HG02938 (cell line): ENCODE measurements around the gene VIPR1.

Experiments used
- ATAC-seq: cut with Tn5 transposase; IDR thresholded peaks from one replicate; pipeline ENCODE4 v1.9.1; 2021; ENCODE audit warnings: mild to moderate bottlenecking, moderate library complexity; ENCODE audit not compliant: unreplicated experiment

VIPR1 gene, protein sequence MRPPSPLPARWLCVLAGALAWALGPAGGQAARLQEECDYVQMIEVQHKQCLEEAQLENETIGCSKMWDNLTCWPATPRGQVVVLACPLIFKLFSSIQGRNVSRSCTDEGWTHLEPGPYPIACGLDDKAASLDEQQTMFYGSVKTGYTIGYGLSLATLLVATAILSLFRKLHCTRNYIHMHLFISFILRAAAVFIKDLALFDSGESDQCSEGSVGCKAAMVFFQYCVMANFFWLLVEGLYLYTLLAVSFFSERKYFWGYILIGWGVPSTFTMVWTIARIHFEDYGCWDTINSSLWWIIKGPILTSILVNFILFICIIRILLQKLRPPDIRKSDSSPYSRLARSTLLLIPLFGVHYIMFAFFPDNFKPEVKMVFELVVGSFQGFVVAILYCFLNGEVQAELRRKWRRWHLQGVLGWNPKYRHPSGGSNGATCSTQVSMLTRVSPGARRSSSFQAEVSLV

DNA sequence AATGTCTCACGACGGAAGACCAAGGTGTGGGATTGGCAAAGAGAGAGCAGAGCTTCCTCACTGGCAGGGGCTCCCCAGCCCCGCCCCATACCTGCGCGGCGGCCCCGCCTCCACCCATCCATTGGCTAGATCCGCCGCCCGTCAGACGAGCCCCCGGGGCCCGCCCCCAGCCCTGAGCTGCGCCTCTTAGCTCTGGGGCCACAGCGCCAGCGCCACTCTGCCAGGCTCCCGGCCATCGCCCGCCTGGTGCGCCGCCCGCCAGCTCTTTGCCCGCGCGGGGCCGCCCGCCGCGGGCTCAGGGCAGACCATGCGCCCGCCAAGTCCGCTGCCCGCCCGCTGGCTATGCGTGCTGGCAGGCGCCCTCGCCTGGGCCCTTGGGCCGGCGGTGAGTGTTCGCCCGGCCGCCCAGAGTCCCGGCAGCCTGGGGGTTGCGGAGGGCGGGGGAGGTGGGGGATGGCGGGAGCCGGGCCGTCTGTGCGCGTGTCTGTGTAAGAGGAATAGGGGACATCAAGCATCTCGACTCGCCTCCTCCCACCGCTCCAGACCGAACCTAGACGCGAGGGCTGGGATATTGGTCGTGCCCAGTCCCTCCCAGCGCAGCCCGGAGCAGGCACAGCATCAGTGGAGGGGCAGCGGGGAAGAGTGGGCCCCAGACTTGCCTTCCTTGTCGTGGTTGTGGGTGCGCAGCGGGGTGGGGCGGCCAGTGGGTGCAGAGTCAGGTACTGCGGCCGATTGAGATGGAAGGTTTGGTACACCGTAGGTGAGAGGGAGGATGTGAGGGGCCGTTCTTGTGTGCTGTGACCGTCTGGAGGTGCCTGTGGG is at the start of gene VIPR1:
Gene VIPR1 (plus strand): TSS at position 215 of the 822 bp plus-strand sequence. CDS start 93 bp downstream, at position 308.
- ATAC-seq = peak; percentile 80

DNA sequence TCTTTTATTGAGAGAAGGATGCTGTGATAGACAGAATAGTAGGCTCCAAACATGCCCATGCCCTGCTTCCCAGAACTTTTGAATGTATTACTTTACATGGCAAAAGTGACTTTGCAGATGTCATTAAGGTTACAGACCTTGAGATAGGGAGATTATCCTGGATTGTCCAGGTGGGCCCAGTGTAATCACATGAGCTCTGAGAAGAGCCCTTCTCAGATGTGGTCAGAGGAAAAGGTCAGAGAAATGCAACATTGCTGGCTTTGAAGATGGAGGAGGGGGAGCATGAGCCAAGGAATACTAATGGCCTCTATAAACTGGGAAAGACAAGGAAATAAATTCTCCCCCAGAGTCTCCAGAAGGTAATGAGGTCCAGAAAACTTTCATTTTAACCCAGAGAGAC is 46.2 kb upstream of the VIPR1 start:
- ATAC-seq = no peak

DNA sequence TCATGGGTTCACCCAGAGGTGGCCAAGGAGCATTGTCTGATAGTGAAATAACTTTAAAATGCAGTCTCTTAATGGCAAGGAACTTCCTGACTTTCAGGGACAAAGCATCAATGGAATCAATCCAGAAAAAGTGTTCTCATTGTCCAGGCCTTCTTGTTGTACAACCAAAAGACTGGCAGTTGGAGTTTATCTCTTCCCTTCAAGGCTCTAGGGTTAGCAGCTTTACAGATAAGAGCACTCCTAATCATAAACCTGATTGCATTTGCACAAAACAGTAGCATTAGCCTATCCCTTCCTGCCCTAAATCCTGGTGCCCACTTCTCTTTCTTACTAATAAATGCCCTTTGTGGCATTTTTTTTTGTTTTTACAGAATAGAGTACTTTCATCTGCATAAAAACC is 43.3 kb upstream of the VIPR1 start:
- ATAC-seq = no peak

- no peak for ATAC-seq
Observed at GRCh38 chr3:42461762-42462161, 40.7 kb upstream of the VIPR1 start.

GRCh38 chr3:42463093-42463492 is 39.4 kb upstream of the VIPR1 start:
- no peak for ATAC-seq

DNA sequence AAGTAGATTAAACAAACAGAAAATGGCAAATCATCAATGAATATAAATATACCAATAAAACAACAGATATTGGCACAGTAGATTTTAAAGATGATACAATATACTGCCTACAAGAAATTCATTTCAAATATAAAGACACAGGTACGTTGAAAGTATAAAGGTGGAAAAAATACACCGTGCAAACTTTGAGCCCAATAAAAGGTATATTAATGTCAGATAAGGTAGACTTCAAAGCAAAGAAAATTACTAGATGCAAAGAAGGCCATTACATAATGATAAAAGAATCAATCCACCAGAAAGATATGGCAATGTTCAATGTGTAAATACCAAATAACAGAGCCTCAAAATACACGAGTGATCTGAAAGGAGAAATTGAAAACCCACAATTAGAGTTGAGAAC is 34.3 kb upstream of the VIPR1 start:
- ATAC-seq = no peak

GRCh38 chr3:42472555-42472954 is 29.9 kb upstream of the VIPR1 start:
- ATAC-seq = no peak

DNA sequence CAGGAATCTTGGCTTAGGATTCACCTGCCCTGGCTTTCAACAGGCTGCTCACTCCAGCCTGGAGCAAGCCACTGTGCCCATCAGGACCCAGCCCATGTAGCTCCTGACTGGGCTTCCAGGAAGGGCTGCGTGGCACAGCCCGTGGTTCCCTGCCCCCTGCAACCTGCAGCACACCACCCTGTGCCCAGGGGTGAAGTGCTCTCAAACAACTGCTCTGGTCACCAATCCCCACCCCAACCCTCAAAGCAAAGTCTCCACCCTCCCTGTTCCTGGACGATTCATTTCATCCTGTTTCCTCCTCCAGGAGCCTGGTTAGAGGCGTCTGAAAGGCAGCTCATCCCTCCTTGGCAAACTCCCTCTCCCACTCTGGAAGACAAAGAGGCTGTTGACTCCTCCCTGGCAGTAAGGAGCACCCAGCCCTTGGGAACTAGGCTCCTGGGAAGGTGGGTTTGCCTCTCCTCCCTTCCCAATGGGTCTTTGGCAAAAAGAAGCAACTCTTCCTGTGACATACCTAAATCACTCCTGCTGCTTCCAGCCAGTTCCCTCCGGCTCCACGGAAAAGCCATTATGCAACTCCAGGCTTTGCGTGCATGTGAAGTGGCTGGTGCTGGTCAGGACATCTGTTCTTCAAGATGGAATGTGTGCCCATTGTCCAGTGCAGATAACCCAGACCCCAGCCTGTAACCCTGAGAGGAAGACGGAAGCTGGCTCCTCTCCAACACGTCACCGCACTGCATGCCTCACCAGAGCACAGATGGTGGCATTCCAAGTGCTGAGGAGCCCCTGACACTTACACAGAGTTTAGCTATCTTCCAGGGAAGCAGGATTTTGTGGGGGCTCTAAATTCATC is 29.1 kb upstream of the VIPR1 start:
- ATAC-seq = no peak

- no peak for ATAC-seq
Observed at GRCh38 chr3:42476225-42477125, 26.0 kb upstream of the VIPR1 start.

GRCh38 chr3:42477696-42478095 is 24.7 kb upstream of the VIPR1 start:
- no peak for ATAC-seq

GRCh38 chr3:42478830-42479229 is 23.6 kb upstream of the VIPR1 start:
- ATAC-seq = no peak

- ATAC-seq = no peak
Observed at GRCh38 chr3:42486814-42487565, 15.5 kb upstream of the VIPR1 start.

GRCh38 chr3:42488687-42489086 is 13.8 kb upstream of the VIPR1 start:
- no peak for ATAC-seq

DNA sequence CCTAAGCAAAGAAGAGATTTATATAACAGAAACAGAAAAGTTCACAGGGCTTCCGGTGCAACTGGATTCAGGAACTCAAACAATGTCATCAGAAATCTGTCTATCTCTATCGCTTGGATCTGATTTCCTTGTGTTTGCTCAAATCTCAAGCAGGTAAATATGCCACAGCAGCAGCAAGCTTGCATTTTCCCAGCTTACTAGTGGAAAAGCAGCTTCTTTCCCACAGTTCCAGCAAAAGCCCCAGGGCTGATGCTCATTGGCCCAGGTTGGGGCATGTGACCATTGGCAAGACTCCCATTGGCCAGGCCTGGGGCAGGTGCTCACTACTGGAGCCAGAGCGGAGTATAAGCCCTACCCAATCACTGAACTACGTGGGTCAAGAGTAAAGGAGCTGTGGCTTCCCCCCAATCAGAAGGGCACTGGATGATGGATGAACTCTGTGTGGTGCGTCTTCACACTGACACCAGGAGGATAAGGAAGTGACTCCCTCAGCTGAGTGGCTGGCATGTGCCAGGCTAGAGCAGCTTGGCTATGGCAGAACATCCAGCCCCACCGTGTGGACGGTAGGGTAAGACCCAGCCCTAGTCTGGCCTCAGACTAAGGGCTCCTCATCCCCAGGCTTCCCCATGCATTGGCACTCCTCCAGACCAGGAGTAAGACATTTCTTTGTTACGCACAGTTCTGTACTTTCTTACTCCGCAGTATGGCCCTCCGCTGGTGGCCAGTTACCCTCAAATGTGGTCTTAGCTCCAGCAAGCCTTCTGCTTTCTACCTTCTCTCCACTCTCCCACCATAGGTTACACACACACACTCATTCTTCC is 13.1 kb upstream of the VIPR1 start:
- no peak for ATAC-seq

- ATAC-seq = no peak
Observed at GRCh38 chr3:42489937-42490227, 12.6 kb upstream of the VIPR1 start.

GRCh38 chr3:42490243-42490642 is 12.2 kb upstream of the VIPR1 start:
- peak; percentile 97 for ATAC-seq

- ATAC-seq = no peak
Observed at GRCh38 chr3:42491881-42492507, 10.4 kb upstream of the VIPR1 start.

DNA sequence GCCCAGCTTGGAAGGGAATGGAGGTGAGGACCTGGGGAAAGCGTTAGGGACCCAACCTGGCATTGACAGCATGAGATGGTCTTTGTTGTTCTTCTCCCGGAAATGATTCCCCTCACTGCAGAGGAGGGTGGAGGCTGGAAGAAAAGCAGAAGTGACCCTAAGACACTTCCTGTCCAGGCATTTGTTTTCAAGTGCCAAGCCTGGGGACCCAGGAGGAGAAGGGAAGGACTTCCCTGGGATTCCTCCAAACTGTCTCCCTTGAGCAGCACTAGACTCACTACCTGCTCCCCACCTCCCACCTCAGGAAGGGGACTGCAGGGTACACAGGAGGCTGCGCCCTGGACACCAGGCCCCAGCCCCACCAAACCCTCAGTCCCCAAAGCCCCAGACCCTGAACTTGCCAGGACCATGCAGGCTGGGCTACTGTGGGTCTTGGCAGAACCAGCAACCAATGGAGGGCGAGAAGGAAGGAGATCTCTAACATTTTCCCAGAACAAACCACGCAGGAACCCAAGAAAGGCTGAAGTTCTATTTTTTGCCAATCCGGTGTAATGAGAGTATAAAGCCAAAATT is 9.8 kb upstream of the VIPR1 start:
- no peak for ATAC-seq
